Glutamatergic neuron (in vitro differentiated cells): ENCODE results near the gene NEAT1. TPM values are rescaled to one million over a fixed set of nuclear protein-coding genes. Genes with fewer than 3 reads are reported as not detected.

Experiments used
- DNase-seq: peaks from one replicate; pipeline ENCODE4 v3.0.0; 2022
- H3K27ac Mint-ChIP-seq: one replicate; pipeline ENCODE4 v1.8.0; 2020; ENCODE audit warnings: mild to moderate bottlenecking, mixed read lengths, inconsistent platforms; ENCODE audit not compliant: unreplicated experiment
- H3K27me3 Mint-ChIP-seq: one replicate; pipeline ENCODE4 v1.8.0; 2020; ENCODE audit warnings: mild to moderate bottlenecking, moderate library complexity, mixed read lengths, inconsistent platforms; ENCODE audit not compliant: unreplicated experiment
- H3K36me3 Mint-ChIP-seq: one replicate; pipeline ENCODE4 v1.8.0; 2020; ENCODE audit warnings: mild to moderate bottlenecking, mixed read lengths, inconsistent platforms; ENCODE audit not compliant: unreplicated experiment
- H3K4me1 Mint-ChIP-seq: one replicate; pipeline ENCODE4 v1.8.0; 2020; ENCODE audit warnings: mild to moderate bottlenecking, low read depth, mixed read lengths, inconsistent platforms; ENCODE audit not compliant: unreplicated experiment
- H3K4me3 Mint-ChIP-seq: one replicate; pipeline ENCODE4 v1.8.0; 2020; ENCODE audit warnings: mild to moderate bottlenecking, mixed read lengths, inconsistent platforms; ENCODE audit not compliant: unreplicated experiment
- H3K9me3 Mint-ChIP-seq: one replicate; pipeline ENCODE4 v1.8.0; 2020; ENCODE audit warnings: mild to moderate bottlenecking, moderate library complexity, mixed read lengths, inconsistent platforms; ENCODE audit not compliant: unreplicated experiment
- CTCF ChIP-seq: fragments of 200-600 bp; sonication (generic); IDR thresholded peaks from one replicate; pipeline ENCODE4 v1.5.0; 2021; ENCODE audit not compliant: partially characterized antibody, unreplicated experiment
- long read RNA-seq: library from polyadenylated mRNA; unstranded; transcript quantifications from one replicate; pipeline ENCODE4 v2.0.0, GENCODE V29; 2020; ENCODE audit not compliant: unreplicated experiment
- total RNA-seq: library from RNA; stranded (reverse); fragmentation: NEBNext Ultra II Directional; extraction: Animal tissue kit (Norgen Biotek cat#: 25700); gene quantifications from one replicate; pipeline ENCODE4 v1.2.1, GENCODE V29; 2021; ENCODE audit not compliant: unreplicated experiment

NEAT1 gene
- total RNA-seq = 107 TPM
- long read RNA-seq, full-length matches to known transcripts = 2 of 2 reads
- long read RNA-seq, partial matches to known transcripts = 0 of 2 reads
- long read RNA-seq, other reads (novel, unspliced or antisense) = 0 of 2 reads

- H3K27me3 Mint-ChIP-seq = peaks cover 15% of the 10 kb centered on the region
- peaks cover 24% of the 10 kb centered on the region for H3K9me3 Mint-ChIP-seq
- peak within 1 kb of the TSS; percentile 87 for H3K4me3 Mint-ChIP-seq
- no peak for TF ChIP-seq CTCF
- peaks cover 50% of the 10 kb centered on the region for H3K4me1 Mint-ChIP-seq
- H3K36me3 Mint-ChIP-seq = peaks cover 4% of the 10 kb centered on the region
- peak within 1 kb of the TSS; percentile 98 for H3K27ac Mint-ChIP-seq
- peak; percentile 85 for DNase-seq
These were observed at the start of gene NEAT1 for GRCh38 chr11:65422633-65423515. Gene NEAT1, plus strand, starts transcription at chr11:65422798.

- Mint-ChIP-seq H3K4me3 (no peak overlapping the region), H3K27me3 (peaks cover 3% of the 10 kb centered on the region), H3K27ac (no peak overlapping the region), H3K9me3 (peaks cover 2% of the 10 kb centered on the region), H3K36me3 (no peaks in the 10 kb centered on the region), H3K4me1 (no peaks in the 10 kb centered on the region)
- no peak for DNase-seq
- TF ChIP-seq CTCF = no peak
These were observed 48.6 kb upstream of the NEAT1 start for GRCh38 chr11:65373839-65374580.

- no peaks in the 10 kb centered on the region for H3K4me1 Mint-ChIP-seq
- TF ChIP-seq CTCF = no peak
- no peaks in the 10 kb centered on the region for H3K36me3 Mint-ChIP-seq
- DNase-seq = no peak
- peaks cover under 1% of the 10 kb centered on the region for H3K9me3 Mint-ChIP-seq
- H3K27ac Mint-ChIP-seq = no peak overlapping the region
- peaks cover 3% of the 10 kb centered on the region for H3K27me3 Mint-ChIP-seq
- no peak overlapping the region for H3K4me3 Mint-ChIP-seq
These were observed 47.6 kb upstream of the NEAT1 start for GRCh38 chr11:65375012-65375411.

- no peak for DNase-seq
- no peak for TF ChIP-seq CTCF
- no peaks in the 10 kb centered on the region for H3K9me3 Mint-ChIP-seq
- H3K27ac Mint-ChIP-seq = no peak overlapping the region
- no peak overlapping the region for H3K4me3 Mint-ChIP-seq
- no peaks in the 10 kb centered on the region for H3K36me3 Mint-ChIP-seq
- H3K4me1 Mint-ChIP-seq = no peaks in the 10 kb centered on the region
- H3K27me3 Mint-ChIP-seq = peaks cover 3% of the 10 kb centered on the region
These were observed 46.4 kb upstream of the NEAT1 start for GRCh38 chr11:65376138-65376713.
